Cardiac muscle cell (in vitro differentiated cells and primary cell): ENCODE measurements around the gene WFDC12. TPM values are rescaled to one million over a fixed set of nuclear protein-coding genes. Genes with fewer than 3 reads are reported as not detected.

Source experiments
- DNase-seq, 2 donors: peaks; one replicate each; pipeline versions ENCODE4 v3.0.0 to v3.0.0-alpha.2; 2010 to 2017; ENCODE audit warnings: low read depth in 1 of 2, low spot score in 1 of 2
- H3K27ac ChIP-seq: fragments of 200-600 bp; sonication (generic); 2 replicates; pipeline ENCODE4 v1.5.1; 2016
- H3K27me3 ChIP-seq: fragments of 200-600 bp; sonication (generic); 2 replicates; pipeline ENCODE4 v1.6.0; 2016; ENCODE audit warnings: control low read depth
- H3K36me3 ChIP-seq: fragments of 200-600 bp; sonication (generic); 2 replicates; pipeline ENCODE4 v1.5.1; 2016; ENCODE audit warnings: control low read depth
- H3K4me1 ChIP-seq: fragments of 200-600 bp; sonication (generic); 2 replicates; pipeline ENCODE4 v1.8.1; 2017; ENCODE audit warnings: low read depth, mild to moderate bottlenecking, mixed run types
- H3K4me3 ChIP-seq: fragments of 200-600 bp; sonication (generic); 2 replicates; pipeline ENCODE4 v1.5.1; 2016; ENCODE audit warnings: mild to moderate bottlenecking
- H3K9me3 ChIP-seq: fragments of 200-600 bp; sonication (generic); 2 replicates; pipeline ENCODE4 v1.5.1; 2017; ENCODE audit warnings: low read depth, mild to moderate bottlenecking, control low read depth
- polyA plus RNA-seq: library from polyadenylated mRNA; unstranded; fragments of >200 nt; fragmentation: Nextera tagmentation; extraction: Ambion mirVana; gene quantifications from 2 replicates; pipeline ENCODE4 v1.2.1, GENCODE V29; 2016
- total RNA-seq: library from RNA; depleted of rRNA; stranded (reverse); fragments of >200 nt; gene quantifications from 2 replicates; pipeline ENCODE4 v1.2.3, GENCODE V29; 2016
- TF ChIP-seq, protein P1 (sequence below): IDR thresholded peaks from 2 replicates; pipeline ENCODE4 v1.5.1; 2012; ENCODE audit warnings: low read depth, mild to moderate bottlenecking, low read length

Gene WFDC12
- total and polyA plus RNA-seq, 2 experiments from 2014 or later: not detected

DNA sequence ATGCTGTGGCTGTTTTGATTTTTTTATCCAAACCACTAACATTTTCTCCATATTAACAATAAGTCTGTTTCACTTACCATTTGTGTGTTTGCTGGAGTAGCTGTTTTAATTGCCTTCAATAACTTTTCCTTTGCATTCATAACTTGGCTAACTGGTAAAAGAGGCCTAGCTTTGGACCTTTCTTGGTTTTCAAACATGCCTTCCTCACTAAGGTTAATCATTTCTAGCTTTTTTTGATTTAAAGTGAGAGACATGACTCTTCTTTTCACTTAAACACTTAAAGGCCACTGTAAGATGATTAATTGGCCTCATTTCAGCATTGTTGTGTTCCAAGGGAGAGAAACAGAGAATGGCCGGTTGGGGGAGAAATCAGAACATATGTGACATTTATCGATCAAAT is 2.9 kb downstream of the WFDC12 start:
- H3K36me3 ChIP-seq: no peaks in the 10 kb centered on the region
- no peak overlapping the region for H3K4me3 ChIP-seq
- TF ChIP-seq, protein P1, sequence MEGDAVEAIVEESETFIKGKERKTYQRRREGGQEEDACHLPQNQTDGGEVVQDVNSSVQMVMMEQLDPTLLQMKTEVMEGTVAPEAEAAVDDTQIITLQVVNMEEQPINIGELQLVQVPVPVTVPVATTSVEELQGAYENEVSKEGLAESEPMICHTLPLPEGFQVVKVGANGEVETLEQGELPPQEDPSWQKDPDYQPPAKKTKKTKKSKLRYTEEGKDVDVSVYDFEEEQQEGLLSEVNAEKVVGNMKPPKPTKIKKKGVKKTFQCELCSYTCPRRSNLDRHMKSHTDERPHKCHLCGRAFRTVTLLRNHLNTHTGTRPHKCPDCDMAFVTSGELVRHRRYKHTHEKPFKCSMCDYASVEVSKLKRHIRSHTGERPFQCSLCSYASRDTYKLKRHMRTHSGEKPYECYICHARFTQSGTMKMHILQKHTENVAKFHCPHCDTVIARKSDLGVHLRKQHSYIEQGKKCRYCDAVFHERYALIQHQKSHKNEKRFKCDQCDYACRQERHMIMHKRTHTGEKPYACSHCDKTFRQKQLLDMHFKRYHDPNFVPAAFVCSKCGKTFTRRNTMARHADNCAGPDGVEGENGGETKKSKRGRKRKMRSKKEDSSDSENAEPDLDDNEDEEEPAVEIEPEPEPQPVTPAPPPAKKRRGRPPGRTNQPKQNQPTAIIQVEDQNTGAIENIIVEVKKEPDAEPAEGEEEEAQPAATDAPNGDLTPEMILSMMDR: no peak
- no peaks in the 10 kb centered on the region for H3K4me1 ChIP-seq
- no peaks in the 10 kb centered on the region for H3K9me3 ChIP-seq
- DNase-seq: no peak
- no peak overlapping the region for H3K27ac ChIP-seq
- H3K27me3 ChIP-seq: no peaks in the 10 kb centered on the region

DNA sequence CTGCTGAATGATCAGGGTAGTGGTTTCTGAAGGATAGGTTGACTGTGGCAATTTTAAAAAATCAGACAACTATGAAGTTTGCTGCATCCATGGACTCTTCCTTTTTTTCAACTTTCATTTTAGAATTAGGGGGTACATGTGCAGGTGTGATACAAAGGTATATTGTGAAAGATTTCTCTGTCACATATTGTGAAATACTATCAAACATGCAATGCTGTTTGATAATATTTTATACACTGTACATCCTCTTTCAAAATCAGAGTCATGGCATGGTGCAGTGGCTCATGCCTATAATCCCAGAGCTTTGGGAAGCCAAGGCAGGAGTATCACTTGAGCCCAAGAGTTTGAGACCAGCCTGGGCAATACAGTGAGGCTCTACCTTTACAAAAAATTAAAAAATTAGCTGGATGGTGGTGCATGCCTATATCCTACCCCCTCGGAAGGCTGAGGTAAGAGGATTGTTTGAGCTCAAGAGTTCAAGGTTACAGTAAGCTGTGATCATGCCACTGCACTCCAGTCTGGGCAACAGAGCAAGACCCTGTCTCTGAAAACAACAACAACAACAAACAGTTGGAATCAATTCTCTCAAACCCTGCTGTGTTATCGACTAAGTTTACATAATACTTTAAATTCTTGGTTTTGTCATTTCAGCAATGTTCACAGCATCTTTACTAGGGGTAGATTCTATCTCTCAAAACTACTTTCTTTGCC is 4.6 kb downstream of the WFDC12 start:
- TF ChIP-seq, protein P1: no peak
- no peaks in the 10 kb centered on the region for H3K36me3 ChIP-seq
- H3K27ac ChIP-seq: no peak overlapping the region
- no peaks in the 10 kb centered on the region for H3K4me1 ChIP-seq
- DNase-seq: no peak
- no peaks in the 10 kb centered on the region for H3K27me3 ChIP-seq
- H3K9me3 ChIP-seq: no peaks in the 10 kb centered on the region
- no peak overlapping the region for H3K4me3 ChIP-seq

DNA sequence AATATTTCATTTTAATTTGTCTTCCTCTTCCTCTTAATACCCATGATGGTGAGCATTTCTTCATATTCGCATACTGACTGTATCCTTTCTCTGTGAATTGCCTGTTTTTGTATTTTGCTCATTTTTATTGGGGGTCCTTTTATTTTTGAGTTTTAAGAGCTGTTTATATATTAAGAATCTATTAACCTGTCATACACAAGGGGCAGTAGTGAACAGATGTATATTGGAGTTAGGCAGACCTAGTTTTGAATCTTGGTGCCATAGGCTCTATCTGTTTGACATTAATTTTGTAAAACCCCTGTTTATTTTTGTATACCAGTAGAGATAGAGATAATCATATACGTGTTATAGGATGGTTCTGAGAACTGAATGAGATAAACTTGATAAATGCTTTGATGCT is 6.2 kb downstream of the WFDC12 start:
- H3K36me3 ChIP-seq: no peaks in the 10 kb centered on the region
- no peaks in the 10 kb centered on the region for H3K27me3 ChIP-seq
- no peak overlapping the region for H3K4me3 ChIP-seq
- no peaks in the 10 kb centered on the region for H3K4me1 ChIP-seq
- TF ChIP-seq, protein P1: peak; percentile 23
- H3K9me3 ChIP-seq: no peaks in the 10 kb centered on the region
- no peak overlapping the region for H3K27ac ChIP-seq
- no peak for DNase-seq

DNA sequence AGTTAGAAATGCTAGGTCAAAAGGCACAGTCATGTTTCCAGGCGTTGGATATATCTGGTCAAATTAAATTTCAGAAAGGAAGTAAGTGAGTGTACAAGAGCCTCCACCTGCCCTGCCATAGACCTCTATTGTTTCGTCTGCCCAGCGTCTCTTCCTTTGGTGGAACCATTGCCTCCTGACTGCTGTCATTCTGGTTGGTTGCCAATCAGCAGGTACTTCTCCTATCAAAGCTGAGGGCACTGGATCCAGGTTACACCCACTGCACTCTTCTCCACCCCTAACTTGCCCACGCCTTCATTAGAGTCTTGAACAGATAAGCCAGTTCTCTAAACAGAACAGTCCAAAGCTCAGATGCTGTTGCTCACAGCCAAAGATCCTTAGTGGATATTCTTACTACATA is 6.7 kb downstream of the WFDC12 start:
- DNase-seq: no peak
- no peaks in the 10 kb centered on the region for H3K9me3 ChIP-seq
- no peak overlapping the region for H3K27ac ChIP-seq
- H3K27me3 ChIP-seq: no peaks in the 10 kb centered on the region
- H3K4me3 ChIP-seq: no peak overlapping the region
- no peaks in the 10 kb centered on the region for H3K36me3 ChIP-seq
- TF ChIP-seq, protein P1: no peak
- H3K4me1 ChIP-seq: no peaks in the 10 kb centered on the region

DNA sequence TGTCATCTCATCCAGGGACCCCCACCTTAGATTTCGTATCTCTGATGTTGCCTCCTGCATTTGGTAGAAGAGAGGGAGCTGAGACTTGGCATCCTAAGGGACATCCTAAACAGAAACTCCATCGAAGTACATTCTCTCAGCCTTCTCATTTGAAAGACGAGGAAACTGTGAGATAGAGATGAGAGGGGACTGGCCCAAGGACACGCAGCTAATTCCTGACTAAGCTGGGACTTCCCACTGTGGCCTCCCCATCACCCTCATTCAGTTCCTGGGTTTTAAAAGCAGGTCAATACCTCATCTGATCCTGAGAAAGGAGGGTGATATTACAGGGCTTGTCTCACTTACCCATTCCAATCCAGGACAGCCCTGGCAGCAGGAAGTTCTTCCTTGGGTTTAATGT is 8.4 kb downstream of the WFDC12 start:
- Histone ChIP-seq H3K36me3 (no peaks in the 10 kb centered on the region), H3K9me3 (no peaks in the 10 kb centered on the region), H3K4me3 (no peak overlapping the region), H3K27me3 (no peaks in the 10 kb centered on the region), H3K4me1 (no peaks in the 10 kb centered on the region), H3K27ac (no peak overlapping the region)
- DNase-seq: no peak
- TF ChIP-seq, protein P1: no peak
